ENCODE data around the gene PLXNA1. TPM values are rescaled to one million over a fixed set of nuclear protein-coding genes. Genes with fewer than 3 reads are reported as not detected.
A peak's percentile ranks its signal among the peaks of the same experiment; 100 is the strongest.

Gene PLXNA1
- total RNA-seq, 1 experiment from 2014 or later = 12.1 TPM

GRCh38 chr3:126982126-126982470 is 817 bp upstream of the PLXNA1 start:
- DNase-seq (ENCODE audit: low read depth) = no peak
- in situ Hi-C loops (cut with HindIII; ENCODE audit: low pct_unique_long_range_greater_than_20kb, low sequenced_read_pairs) = no loop called here

- no peak for DNase-seq (ENCODE audit: low read depth)
- in situ Hi-C loops (cut with HindIII; ENCODE audit: low pct_unique_long_range_greater_than_20kb, low sequenced_read_pairs) = no loop called here
Measured at GRCh38 chr3:126983276-126983652, 349 bp downstream of the PLXNA1 start.

GRCh38 chr3:126983653-126984390 is 907 bp downstream of the PLXNA1 start:
- peak; percentile 16 for DNase-seq (ENCODE audit: low read depth)
- in situ Hi-C loops (cut with HindIII; ENCODE audit: low pct_unique_long_range_greater_than_20kb, low sequenced_read_pairs) = no loop called here

GRCh38 chr3:126984391-126985131 is 1.6 kb downstream of the PLXNA1 start:
- DNase-seq (ENCODE audit: low read depth) = no peak
- in situ Hi-C loops (cut with HindIII; ENCODE audit: low pct_unique_long_range_greater_than_20kb, low sequenced_read_pairs) = no loop called here

- in situ Hi-C loops (cut with HindIII; ENCODE audit: low pct_unique_long_range_greater_than_20kb, low sequenced_read_pairs) = no loop called here
- no peak for DNase-seq (ENCODE audit: low read depth)
Measured at GRCh38 chr3:126985132-126985985, 2.4 kb downstream of the PLXNA1 start.

GRCh38 chr3:126986001-126986400 is 3.1 kb downstream of the PLXNA1 start:
- in situ Hi-C loops (cut with HindIII; ENCODE audit: low pct_unique_long_range_greater_than_20kb, low sequenced_read_pairs) = no loop called here
- DNase-seq (ENCODE audit: low read depth) = no peak

- in situ Hi-C loops (cut with HindIII; ENCODE audit: low pct_unique_long_range_greater_than_20kb, low sequenced_read_pairs) = no loop called here
Measured at GRCh38 chr3:126987129-126987528, 4.2 kb downstream of the PLXNA1 start.

GRCh38 chr3:126987596-126987995 is 4.7 kb downstream of the PLXNA1 start:
- in situ Hi-C loops (cut with HindIII; ENCODE audit: low pct_unique_long_range_greater_than_20kb, low sequenced_read_pairs) = no loop called here
- no peak for DNase-seq (ENCODE audit: low read depth)

More at GRCh38 chr3:126987129-126987528, 4.2 kb downstream of the PLXNA1 start:
- no peak for DNase-seq (ENCODE audit: low read depth)

- no peak for DNase-seq (ENCODE audit: low read depth)
- in situ Hi-C loops (cut with HindIII; ENCODE audit: low pct_unique_long_range_greater_than_20kb, low sequenced_read_pairs) = no loop called here
Measured at GRCh38 chr3:126988451-126989021, 5.6 kb downstream of the PLXNA1 start.

GRCh38 chr3:126989316-126990023 is 6.6 kb downstream of the PLXNA1 start:
- in situ Hi-C loops (cut with HindIII; ENCODE audit: low pct_unique_long_range_greater_than_20kb, low sequenced_read_pairs) = no loop called here
- no peak for DNase-seq (ENCODE audit: low read depth)

- in situ Hi-C loops (cut with HindIII; ENCODE audit: low pct_unique_long_range_greater_than_20kb, low sequenced_read_pairs) = no loop called here
- no peak for DNase-seq (ENCODE audit: low read depth)
Measured at GRCh38 chr3:126990024-126990700, 7.2 kb downstream of the PLXNA1 start.

- in situ Hi-C loops (cut with HindIII; ENCODE audit: low pct_unique_long_range_greater_than_20kb, low sequenced_read_pairs) = no loop called here
- no peak for DNase-seq (ENCODE audit: low read depth)
Measured at GRCh38 chr3:126990890-126991289, 8.0 kb downstream of the PLXNA1 start.

GRCh38 chr3:126991366-126992200 is 8.7 kb downstream of the PLXNA1 start:
- in situ Hi-C loops (cut with HindIII; ENCODE audit: low pct_unique_long_range_greater_than_20kb, low sequenced_read_pairs) = no loop called here
- DNase-seq (ENCODE audit: low read depth) = no peak

- DNase-seq (ENCODE audit: low read depth) = no peak
- in situ Hi-C loops (cut with HindIII; ENCODE audit: low pct_unique_long_range_greater_than_20kb, low sequenced_read_pairs) = no loop called here
Measured at GRCh38 chr3:126992216-126992615, 9.3 kb downstream of the PLXNA1 start.

GRCh38 chr3:126992776-126993175 is 9.9 kb downstream of the PLXNA1 start:
- DNase-seq (ENCODE audit: low read depth) = no peak
- in situ Hi-C loops (cut with HindIII; ENCODE audit: low pct_unique_long_range_greater_than_20kb, low sequenced_read_pairs) = no loop called here

GRCh38 chr3:126993436-126993835 is 10.5 kb downstream of the PLXNA1 start:
- in situ Hi-C loops (cut with HindIII; ENCODE audit: low pct_unique_long_range_greater_than_20kb, low sequenced_read_pairs) = no loop called here
- DNase-seq (ENCODE audit: low read depth) = no peak
